HG03520 (cell line): ENCODE measurements around the gene TSNAX.
"Not testable (repeated sequence)": the region's sequence is repeated elsewhere in the genome, so short reads cannot be mapped to it uniquely, and the experiment has no call there.

Source experiments
- ATAC-seq: cut with Tn5 transposase; IDR thresholded peaks from one replicate; pipeline ENCODE4 v1.9.1; 2021; ENCODE audit warnings: mild to moderate bottlenecking, moderate library complexity; ENCODE audit not compliant: unreplicated experiment

TSNAX gene

DNA sequence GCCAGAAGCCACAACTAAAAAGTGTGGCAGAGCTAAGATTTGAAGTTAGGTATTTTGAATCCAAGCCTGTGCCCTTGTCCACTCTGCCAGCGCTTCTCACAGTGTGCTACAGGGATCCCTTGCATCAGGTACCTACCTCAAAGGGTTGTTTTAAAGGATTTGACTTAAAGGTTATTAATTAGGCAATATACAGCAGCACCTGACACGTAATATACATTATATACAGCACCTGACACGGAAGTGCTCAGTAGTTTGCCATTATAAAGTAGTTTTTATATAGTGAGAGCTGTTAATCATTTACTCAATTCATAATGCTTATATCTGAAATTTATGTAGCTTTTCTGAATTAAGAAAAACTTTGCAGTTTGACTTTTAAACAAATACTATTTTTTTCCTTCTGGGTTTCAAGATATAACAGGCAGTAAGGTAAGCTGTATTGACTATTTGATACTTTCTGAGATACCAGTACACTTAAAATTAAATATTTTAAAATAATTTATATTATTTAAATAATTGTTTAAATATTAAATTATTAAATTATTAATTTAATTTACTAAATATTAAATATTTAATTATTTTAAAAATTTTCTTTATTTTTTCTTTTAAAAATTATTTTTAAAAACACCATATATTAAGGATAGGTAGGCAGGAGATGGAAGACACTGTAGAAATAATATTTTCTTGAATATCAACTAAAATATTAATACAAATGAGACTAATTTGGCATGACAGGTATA lies 33.3 kb downstream of the TSNAX start:
- ATAC-seq = no peak

DNA sequence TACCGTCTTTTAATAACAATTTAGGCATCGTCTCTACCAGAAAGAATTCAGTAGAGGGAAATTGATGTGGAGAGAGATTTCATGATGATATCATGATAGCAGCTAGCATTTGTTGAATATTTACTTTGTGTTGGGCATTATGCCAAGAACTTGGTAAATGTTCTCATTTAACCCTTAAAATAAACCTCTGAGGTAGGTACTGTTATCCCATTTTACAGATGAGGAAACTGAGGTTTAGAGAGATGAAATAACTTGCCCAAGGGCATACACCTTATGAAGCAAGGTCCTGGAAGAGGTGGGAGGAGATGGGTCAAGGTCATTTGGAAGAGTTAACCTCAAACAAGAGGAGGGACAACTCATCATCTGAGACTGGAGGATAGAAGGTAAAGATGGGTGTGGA lies 34.8 kb downstream of the TSNAX start:
- no peak for ATAC-seq

DNA sequence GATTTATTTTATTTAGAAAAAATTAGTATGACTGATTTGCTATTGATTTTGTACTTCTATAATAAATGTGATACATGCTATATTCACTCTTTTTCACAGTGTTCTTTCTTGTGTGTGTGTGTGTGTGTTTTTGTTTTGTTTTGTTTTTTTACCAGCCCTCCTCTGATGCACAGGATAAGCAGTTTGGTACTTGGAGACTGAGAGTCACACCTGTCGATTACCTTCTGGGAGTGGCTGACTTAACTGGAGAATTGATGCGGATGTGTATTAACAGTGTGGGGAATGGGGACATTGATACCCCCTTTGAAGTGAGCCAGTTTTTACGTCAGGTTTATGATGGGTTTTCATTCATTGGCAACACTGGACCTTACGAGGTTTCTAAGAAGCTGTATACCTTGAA lies 35.9 kb downstream of the TSNAX start:
- no peak for ATAC-seq

DNA sequence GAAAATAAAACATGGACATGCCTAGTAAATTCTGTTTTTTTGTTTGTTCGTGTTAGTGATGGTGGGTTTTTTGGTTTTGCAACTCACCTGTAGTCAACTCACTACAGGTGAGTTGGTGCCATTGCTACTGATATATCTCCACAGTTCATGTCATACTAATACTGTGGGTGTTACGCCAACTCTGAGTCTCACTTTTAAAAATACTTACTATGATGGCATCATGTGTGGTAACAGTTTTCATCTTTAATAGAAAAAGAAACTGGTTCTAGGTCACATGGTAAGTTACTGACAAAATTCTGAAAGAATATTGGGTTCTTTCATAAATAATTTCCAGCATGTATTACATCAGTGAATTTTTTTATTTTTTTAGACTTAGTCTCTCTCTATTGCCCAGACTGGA lies 38.0 kb downstream of the TSNAX start:
- no peak for ATAC-seq

DNA sequence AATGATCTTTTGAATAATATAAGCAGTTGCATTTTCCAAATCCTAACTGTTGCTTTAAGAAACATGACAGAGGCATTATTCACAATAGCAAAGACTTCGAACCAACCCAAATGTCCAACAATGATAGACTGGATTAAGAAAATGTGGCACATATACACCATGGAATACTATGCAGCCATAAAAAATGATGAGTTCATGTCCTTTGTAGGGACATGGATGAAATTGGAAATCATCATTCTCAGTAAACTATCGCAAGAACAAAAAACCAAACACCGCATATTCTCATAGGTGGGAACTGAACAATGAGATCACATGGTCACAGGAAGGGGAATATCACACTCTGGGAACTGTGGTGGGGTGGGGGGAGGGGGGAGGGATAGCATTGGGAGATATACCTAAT lies 41.8 kb downstream of the TSNAX start:
- not testable (repeated sequence) for ATAC-seq

DNA sequence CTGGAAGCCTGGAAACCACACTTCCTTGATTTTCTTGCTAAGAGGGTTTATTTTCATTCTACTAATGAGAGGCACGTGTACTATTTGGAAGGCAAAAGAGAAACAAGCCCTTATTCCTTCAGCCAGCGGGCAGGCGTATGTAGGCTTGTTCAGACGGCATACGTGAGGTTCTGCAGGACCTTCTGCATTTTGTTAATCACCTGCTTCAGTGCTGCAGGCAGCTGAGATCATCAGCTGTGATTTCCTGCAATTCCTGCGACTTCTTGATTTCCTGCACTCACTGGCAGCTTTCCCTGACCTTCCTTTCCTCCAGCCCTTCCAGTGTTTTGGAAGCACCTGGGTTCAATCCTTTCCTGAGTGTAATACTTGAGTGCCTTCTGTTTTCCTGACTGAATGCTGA lies 43.4 kb downstream of the TSNAX start:
- ATAC-seq = no peak

DNA sequence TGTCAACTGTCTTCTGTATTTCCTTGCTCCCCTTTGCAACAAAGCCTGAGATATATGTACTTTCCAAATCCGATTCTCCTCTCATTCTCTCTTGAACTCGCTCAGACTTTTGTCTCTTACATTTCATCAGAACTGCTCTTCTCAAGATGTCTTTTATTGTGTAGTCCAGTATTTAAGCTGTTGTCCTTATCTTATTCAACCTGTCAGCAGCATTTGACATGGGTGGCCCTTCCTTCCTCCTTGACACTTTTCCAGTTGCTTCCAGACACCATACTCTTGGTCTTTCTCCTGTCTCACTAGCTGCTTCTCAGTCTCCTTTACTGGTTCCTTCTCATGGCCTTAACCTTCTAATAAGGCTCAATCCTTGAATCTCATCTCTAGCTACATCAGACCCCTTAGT lies 47.0 kb downstream of the TSNAX start:
- ATAC-seq = no peak

DNA sequence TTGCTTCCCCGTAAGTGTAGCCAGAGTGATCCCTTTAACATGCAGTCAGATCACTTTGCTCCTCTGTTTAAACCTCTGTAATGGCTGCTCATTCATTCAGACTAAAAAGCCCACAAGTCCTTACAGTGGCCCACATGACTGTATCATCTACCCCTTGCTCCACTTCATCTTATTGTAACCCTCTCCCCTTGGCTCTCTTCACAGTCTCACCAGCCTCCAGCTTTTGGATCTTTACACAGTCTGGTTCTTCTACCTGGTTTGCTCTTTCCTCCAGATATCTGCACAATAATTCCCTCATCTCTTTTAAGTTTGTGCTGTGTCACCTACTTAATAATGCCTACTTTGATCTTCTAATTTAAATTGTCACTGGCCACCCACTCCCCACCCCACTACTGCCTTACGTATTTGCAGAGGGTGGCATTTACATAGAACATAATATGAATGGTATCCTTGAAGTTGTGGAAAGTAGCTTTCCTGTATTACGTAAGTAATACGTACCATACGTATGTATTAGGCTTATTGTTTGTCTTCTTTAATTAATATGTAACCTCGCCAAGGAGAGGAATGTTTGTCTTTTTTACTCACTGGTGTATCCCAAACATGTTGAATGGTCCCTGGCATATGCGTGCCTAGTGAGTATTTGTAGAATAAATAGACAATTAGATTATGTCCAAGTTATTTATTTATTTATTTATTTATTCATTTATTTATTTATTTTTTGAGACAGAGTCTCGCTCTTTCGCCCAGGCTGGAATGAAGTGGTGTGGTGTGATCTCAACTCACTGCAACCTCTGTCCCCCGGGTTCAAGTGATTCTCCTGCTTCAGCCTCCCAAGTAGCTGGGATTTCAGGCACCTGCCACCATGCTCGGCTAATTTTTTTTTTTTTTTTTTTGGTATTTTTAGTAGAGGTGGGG lies 48.6 kb downstream of the TSNAX start:
- no peak for ATAC-seq

DNA sequence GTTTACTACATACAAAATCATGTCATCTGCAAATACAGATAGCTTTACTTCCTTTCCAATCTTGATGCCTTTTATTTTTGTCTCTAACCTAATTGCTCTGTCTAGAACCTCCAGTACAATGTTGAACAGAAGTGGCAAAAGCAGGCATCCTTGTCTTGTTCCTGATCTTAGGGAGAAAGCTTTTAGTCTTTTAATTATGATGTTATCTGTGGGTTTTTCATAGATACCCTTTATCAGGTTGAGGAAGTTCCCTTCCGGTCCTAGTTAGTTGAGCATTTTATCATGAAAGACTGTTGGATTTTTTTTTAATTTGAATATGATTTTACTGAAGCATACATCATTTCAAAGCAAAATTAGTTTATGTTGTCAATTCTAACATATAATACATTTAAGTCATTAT lies 52.4 kb downstream of the TSNAX start:
- no peak for ATAC-seq

DNA sequence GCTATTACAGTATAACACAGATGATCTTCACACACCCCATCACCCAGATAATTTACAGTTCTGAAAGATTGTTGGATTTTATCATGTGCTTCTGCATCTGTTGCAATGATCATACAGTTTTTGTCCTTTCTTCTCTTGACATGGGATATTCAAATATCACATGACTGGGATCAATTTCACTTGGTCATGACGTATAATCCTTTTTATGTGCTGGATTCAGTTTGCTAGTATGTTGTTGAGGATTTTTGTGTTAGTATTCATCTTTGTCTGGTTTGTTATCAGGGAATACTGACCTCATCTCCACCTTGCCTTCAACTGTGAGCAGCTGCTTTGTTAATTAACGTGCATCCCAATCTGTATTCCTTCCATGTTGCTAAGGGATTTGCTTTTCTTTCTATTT lies 53.4 kb downstream of the TSNAX start:
- no peak for ATAC-seq

DNA sequence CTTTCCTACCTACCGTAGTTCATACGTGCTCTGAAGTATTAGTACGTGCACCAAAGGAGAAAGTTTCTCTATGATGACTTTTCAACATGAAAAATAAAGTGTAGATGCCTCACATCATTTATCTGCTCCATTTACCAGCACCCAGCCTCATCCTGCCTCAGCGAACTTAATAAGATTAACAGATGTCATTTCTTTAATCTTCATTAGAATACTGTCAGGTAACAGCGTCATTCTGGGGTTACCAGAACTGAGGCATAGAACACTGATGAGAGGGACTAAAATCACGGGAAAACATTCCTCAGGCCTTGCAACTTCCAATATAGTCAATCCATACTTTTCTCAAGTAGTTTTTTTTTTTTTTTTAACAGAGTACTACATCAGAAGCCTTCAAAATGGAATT lies 54.9 kb downstream of the TSNAX start:
- no peak for ATAC-seq

DNA sequence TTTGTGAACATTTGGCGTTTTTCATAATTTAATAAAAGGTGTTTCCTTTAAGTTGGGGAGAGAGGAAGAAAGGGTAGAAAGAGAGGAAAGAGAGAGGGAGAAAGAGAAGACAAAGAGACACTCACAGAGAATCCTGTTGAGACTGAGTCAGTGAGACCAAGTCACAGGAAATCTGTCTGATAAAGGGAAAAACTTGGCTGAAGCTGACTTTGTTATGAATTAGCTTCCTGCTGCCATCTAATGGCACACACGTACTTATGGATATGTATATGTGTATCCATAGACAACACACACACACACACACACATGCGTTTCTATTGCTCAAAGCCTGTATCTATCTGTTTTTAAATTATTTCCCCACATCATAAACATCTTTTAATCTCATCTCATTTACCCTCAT lies 55.6 kb downstream of the TSNAX start:
- no peak for ATAC-seq

DNA sequence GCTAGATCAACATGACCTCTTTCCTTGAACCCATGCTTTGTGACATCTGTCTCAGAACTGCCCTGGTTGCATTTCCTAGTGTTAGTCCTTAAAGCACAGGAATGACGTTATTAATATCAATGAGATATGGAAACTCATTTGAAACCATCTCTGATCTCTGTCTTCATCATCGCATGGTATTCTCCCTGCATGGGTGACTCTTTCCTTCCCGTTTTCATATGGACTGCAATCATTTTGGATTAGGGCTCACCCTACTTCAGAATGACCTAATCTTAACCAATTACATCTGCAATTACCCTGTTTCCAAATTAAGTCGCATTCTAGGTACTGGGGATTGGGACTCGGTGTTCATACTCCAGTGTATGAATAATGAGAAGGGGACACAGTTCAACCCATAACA lies 56.5 kb downstream of the TSNAX start:
- no peak for ATAC-seq

DNA sequence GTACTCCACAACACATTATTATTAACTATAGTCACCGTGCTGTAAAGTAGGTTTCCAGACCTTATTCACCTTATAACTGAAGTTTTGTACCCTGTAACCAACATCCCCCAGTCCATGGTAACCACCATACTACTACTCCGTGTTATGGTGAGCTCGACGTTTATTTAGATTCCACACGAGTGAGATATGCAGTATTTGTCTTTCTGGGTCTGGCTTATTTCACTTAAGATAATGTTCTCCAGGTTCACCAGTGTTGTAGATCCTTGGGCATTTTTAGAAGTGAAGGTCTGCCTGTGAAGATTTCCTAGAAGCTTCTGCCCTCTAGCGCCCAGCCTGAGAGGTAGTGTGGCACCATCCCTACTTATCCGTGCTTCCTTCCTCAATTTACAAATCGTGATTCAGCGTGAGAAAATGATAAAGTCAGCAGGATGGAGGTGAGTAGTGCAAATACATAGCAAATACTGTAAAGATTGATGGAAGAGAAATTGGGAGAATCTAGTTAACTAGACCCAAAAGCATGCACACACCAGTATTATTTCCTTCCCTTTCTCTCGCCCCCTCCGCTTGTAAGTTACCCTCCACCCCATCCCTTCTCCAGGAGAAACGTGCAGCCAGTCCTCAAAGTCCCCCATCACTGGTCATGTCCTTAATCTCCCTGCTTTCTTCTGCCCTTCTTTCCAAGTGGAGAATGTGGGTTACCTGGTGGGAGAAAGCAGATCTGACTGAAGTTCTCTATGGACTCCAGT lies 62.2 kb downstream of the TSNAX start:
- ATAC-seq = peak; percentile 53

DNA sequence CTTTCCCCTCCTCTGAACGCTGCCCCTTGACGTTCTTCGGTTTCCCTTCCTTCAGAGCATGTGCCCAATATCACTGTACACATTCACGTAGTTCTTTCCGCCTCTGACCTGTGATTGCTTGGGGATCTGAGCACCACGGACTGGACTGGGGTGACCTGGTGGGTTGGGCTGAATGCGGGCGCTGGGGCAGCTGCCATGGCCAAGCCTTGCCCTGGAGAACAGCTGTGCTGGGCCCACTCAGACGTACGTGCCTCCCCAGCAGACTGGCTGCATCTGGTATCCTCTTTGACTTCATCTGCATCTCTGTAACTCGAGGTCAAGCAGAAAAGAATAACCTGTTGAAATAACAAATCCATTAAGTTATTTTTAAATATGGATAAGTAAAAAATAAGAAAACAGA lies 63.0 kb downstream of the TSNAX start:
- ATAC-seq = no peak

DNA sequence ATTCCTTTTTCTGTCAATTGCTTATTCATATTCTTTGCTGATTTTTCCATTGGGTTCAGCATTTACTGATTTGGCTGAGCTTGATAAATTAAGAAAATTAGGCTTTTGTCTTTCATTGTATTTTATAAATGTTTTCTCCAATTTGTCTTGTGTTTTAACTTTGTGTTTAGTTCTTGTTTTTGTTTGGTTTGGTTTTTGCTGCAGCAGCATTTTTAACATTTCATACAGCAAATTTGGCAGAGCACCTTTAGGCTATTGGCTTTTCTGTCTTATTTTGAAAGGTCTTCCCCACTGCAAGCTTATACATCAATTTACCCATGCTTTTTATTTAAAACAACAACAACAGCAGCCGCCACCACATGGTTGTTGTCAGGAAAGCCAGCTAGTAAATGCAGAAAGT lies 64.3 kb downstream of the TSNAX start:
- ATAC-seq = no peak

DNA sequence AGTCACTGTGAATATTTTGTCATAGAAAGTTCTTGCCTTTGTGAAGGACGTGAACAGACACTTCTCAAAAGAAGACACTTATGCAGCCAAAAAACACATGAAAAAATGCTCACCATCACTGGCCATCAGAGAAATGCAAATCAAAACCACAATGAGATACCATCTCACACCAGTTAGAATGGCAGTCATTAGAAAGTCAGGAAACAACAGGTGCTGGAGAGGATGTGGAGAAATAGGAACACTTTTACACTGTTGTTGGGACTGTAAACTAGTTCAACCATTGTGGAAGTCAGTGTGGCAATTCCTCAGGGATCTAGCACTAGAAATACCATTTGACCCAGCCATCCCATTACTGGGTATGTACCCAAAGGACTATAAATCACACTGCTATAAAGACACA lies 64.8 kb downstream of the TSNAX start:
- ATAC-seq = not testable (repeated sequence)

DNA sequence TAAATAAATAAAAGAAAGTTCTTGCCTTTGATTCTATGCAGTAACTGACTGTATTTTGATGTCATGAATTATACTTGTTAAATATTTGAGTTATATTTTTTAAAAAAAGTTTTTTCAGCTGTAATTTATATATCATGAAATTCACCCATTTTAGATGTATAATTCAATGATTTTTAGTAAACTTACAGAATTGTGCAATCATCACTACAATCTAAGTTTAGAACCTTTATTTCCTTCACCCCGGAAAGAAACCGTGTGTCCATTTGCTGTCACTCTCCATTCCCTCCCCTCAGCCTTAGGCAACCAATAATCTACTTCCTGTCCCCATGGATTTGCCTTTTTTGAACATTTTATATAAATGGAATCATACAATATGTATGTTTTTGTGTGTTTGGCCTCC lies 65.7 kb downstream of the TSNAX start:
- no peak for ATAC-seq

DNA sequence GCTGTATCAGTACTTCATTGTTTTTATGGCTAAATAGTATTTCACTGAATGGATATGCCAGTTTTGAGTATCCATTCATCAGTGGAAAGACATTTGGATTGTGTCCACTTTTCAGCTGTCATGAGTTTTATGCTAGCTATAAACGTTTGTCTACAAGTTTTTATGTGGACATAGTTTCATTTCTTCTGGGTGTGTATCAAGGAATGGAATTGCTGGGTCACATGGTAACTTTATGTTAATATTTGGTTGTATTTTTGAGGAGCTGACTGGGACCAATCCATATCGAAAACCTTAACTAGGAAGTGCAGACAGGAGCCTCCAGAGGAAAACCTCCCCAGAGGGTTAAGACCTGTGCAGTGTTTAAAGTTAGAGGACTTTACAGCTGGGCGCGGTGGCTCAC lies 66.3 kb downstream of the TSNAX start:
- no peak for ATAC-seq

DNA sequence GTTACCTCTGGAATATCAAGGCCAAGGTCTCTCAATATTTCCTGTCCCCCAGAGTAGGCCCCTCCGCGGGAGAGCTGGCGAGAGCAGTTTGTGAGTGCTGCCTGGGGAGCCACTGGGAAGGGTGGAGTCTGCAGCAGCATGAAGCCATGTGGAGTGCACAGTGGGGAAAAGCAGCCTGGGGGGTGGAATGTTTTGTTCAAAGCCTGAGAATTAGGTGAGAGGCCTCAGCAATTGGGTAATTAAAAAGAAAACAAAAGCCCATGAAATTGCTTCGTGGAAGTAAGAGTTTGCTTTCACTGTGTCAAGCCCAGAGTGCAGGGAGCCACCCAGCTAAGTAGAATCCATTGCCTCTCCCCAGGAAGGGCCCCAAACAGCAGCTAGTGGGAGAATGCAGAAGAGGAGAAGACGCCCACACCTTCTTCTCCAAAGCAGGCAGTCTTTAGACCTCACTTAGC lies 67.9 kb downstream of the TSNAX start:
- ATAC-seq = no peak

DNA sequence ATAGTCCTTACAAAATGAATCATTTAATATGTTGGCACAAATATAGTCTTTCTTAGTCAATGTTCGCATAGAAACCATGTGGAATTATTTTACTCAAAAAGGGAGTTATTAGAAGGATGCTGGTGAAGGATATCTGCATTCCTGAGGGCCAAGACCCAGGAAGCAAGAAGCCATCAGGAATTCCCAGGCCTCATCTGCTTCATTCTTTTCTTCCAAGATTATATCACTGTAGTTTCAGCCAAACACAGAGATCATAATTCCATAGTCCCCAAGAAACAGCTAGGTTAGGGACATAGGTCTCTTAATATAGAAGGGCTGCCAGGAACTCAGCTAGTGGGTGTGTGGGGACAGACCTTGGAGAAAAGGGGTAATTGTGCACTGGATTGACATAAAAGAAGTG lies 69.5 kb downstream of the TSNAX start:
- ATAC-seq = no peak
